ENCODE results near the gene TEX261.
A peak's percentile ranks its signal among the peaks of the same experiment; 100 is the strongest.

The TEX261 gene

DNA sequence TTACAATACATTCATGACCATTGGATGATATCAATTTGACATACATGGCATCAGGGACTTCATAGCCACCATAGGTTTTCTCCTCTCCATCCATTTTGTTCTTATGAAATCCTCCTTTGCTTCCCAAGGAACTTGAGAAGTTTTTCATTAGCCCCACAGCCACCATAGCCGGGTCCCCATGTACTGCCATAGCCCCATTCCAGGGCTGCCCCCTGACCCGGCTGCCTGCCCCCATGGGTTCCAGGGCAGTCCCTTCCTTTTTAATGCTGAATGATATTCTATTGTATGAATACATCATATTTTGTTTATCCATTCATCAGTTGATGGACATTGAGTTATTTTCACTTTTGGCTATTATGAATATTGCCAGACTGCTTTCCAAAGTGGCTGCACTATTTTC, 38.5 kb downstream of the TEX261 start:
- no peak for DNase-seq

DNA sequence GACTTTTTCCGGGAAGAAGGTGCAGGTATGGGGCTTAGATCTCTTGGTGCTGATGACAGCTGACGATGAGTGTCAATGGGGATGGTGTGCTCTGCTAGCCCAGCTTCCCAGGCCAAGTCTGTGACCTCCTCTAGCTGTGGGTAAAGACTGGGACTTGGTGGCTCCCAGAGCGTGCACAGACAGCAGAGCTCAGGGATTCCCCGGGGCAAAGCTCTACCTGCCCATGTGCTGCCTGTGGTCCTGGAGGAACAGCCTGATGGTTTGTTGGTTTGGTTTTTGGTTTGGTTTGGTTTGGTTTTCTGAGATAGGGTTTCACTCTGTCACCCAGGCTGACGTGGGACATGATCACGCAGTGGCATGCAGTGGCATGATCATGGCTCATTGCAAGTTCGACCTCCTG, 39.8 kb downstream of the TEX261 start:
- peak; percentile 8 for DNase-seq

GRCh38 chr2:70949086-70949485, 45.6 kb downstream of the TEX261 start:
- DNase-seq: no peak

DNA sequence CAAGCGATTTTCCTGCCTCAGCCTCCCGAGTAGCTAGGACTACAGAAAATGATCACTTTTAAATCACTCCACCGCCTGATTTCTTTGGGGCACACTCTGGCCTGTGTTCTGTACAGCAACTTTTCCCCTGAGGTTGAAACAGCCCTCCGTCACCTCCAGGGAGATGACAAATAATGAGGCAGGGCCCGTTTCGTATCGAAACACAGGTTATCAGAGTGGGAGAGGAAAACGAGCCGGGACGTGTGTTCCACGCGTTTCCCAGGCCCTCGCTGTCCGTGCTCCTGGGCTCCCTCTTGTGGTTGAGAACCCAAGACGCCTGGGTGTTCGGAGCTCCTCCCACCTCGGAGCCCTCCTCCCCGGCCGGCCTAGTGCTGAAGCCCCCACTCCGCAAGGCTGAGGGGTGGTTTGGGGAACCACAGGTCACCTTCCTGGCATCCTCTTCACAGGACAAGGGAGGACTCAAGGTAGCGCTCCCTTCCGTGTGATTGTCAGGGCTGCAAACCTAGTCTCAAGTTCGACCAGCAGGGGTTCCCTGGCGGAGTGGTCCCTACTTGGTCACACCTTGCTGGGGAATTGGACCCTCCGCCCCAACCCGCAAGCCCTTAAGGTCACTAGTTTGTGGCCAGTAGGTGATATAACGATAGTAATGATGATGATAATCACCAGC, 46.2 kb downstream of the TEX261 start:
- peak; percentile 81 for DNase-seq

DNA sequence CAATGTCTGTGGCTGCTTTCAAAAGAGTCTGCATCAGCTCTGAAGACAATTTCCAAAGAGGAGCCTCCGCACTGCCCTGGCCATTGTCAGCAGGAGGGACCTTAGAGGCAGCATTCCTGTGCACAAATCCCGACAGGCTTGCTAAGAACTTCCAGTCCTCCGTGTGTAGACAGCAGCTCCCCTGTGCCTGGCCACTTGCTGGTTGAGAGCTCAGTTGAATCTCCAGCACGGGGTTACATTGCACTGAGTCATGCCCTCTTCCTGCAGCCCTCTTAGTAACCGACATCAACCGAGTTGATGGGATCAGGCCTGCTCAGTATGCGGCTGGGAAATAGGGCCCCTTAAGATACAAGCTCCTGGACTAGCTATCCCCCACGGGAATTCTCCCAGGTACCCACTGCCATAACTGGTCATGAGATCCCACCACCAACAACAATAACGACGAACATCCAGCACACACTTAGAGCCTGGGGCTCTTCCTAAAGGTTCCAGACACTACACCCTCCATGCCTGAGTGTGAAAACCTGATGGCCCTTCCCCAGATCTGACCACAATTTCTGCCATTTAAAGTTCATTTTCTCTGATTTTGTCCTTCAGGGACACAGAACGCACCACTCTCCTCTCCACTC, 47.0 kb downstream of the TEX261 start:
- DNase-seq: no peak

DNA sequence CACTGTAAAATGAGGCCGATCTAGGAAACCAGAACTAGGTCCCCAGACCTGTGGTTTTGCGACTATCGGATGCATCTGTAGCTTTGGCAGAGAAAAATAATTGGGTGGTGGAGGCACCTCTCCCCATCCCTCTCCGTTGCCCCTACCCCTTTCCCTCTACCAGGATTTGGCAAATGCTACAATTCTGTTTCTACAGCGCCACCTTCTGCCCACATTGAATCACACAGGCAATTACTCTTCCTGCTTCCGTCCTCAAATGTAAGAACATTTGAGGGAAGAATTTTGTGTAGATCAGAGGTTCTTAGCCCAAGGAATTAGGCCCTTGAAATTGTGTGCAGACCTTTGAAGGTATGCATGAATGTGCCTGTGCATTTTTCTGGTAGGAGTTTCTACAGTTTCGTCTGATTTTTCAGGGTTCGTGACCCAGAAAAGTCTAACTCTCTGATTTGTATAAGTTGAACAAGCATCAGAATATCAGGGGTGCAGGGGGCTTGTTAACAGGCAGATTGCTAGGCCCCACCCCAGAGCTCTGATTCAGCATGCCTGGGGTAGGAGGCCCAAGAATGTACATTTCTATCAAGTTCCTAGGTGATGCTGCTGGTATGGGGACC, 47.7 kb downstream of the TEX261 start:
- peak; percentile 62 for DNase-seq

DNA sequence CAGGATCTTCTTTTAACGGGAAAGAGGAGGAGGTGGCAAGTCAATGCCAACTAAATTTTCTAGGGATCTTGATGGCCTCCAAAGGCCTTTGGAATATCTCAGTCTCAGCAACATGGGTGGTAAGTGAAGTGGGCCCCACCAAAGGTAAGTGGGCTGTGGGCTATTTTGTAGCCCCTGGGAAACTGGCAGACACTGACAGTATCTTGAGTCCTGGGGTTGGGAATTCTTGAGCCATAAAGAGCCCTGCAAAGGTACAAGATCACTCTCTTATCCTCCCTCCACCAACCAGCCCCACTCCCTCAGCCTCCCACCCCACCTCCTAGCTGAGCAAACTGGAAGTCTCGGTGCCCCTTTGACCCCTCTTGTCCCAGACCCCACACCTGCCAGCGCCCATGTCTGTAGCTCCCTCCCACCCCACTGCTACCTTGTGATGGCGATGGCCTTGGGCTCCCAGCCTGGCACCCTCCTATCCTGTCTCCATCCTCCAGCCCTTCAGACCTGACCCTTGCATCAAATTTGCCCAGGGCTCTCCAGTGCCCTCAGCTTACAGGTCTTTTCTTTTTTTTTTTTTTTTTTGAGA, 50.5 kb downstream of the TEX261 start:
- peak; percentile 6 for DNase-seq

DNA sequence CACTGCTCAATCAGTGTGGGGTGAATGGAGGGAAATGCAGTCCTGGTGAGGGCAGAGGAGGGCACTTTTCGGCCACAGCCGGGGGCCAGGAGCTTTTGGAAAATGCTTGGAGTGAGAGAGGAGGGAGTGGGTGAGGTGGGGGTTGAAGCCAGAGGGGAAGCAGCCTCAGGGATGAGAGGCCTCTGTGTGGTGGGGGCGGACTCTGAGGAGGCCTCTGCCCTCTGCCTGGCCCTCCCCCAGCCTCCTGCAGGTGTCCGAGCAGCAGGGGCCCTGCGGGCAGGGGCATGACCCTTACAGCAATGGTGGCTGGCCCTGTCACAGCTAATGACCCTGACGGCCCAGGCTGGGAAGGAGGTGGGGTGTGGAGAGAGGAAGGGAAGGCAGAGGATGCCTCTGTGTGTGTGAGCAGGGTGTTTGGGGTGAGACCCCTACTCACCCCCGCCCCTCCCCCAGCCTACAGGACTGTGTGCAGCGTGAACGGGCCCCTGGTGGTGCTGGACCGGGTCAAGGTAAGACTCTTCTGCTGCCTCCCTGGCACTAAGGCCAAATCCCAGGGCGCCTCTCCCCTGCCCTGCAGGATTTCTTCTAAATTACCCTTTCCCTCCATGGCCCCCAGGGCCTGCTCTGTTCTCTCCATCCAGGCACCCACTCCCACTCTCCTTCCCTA, 51.3 kb downstream of the TEX261 start:
- DNase-seq: peak; percentile 7

DNA sequence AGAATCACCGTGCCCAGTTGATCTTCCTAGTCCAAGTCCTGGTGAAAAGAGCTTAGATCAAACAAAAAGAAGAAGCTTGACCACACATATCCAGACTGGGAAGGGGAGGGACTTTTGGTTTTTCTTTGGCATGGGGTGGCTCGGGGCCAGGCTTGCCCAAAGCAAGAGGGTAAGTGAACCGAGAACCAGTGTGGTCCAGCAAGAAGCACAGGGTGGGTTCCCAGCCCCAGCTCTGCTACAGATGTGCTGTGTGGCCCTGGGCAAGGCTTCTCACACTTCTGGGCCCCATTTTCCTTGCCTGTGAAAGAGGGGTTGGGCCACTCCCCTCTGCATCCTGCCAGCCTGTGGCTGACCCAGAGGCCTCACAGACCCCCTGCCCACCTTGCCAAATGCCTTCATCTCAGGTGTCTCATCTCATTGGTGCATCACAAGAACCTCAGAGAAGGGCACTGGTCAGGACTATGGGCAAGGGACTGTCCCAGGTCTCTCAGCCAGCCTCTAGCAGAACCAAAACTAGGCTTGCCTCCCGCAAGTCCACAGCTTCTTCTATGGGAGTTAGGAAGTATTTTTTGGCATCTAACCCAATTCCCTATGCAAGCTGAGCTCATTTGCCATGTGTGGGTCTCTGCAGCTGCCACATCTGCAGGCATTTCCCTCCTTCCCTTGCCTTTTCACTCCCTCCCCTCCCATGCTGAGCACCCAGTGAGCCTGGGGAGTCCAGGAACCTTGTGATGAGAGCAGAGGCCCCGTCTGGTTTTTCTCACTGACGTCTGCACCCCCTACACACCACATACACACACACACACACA, 52.1 kb downstream of the TEX261 start:
- DNase-seq: no peak

DNA sequence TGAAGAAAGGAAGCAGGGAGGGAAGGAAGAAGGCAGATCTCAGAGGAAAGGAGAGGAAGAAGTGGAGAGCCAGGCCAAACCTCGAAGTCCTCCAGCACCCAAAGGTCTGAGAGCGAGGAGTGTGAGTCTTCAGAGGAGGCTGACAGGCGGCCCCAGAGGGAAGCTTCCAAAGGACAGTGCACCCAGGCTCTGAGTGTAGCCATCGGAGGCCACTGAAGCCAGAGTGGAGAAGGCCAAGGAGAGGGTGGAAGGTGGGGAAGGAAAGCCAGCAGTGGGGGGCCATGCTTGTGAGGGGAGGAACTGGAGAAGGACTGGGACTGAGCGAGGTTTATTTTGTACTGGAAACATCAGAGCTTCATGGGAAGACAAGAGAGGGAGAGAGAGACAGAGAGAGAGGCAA, 53.0 kb downstream of the TEX261 start:
- no peak for DNase-seq

DNA sequence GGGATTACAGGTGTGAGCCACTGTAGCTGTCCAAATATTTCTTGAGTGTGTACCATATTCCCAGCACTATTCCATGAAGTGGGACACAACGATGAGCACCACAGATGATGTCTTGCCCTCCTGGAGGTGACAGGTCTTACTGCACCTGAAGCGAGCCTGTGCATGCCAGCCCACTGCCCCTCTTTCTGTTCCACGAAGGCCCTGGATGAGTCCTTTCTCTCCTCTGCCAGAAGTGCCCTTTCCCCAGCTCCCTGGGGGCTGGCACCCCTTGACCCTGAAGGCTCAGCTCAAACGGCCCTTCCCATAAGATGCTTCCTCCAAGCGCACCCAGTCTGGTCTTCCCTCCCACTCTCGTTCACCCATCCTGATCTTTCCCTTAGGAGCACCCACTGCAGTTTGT, 53.5 kb downstream of the TEX261 start:
- DNase-seq: no peak

- no peak for DNase-seq
These were observed 54.7 kb downstream of the TEX261 start for GRCh38 chr2:70939839-70940580.

DNA sequence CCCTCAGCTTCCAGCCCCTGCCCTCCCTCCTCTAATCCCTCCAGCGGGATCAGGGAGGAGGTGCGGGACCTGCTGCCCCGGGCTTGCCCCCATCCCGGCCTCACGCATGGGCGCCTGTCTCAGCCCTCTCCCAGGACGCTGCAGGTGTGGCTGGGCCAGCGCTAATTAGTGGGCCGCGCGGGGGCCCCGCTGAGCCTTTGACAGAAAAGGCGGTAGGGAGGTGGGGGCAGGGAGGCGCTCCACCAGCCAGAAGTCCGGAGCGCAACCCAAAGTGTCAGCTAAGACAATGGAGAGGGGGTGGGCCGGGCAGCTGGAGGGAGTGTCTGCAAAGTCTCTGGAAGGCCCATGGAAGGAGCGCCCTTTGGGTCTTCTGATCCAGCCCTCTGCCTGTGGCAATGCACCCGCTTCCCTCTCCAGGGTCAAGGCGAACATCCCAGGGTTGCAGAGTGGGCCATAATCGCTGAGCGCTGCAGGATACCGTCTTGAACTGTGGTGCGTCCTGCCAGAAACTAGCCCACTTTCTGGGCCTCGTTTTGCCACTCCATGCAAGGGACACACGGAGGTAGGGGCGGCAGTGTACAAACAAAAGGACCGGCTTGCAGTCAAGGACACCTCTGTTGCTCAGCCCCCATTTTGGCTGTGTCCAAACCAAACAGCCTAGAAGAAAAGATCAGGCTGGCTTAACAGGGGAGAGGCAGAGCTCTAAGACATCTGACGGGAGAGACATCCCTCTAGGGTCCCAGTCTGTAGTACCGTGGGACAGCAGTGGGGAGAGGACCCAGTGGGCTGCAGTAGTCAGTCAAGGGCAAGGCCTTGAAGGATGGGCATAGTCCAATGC, 55.5 kb downstream of the TEX261 start:
- no peak for DNase-seq

- no peak for DNase-seq
These were observed 56.1 kb downstream of the TEX261 start for GRCh38 chr2:70938586-70938950.

- no peak for DNase-seq
These were observed 56.6 kb downstream of the TEX261 start for GRCh38 chr2:70937866-70938585.

DNA sequence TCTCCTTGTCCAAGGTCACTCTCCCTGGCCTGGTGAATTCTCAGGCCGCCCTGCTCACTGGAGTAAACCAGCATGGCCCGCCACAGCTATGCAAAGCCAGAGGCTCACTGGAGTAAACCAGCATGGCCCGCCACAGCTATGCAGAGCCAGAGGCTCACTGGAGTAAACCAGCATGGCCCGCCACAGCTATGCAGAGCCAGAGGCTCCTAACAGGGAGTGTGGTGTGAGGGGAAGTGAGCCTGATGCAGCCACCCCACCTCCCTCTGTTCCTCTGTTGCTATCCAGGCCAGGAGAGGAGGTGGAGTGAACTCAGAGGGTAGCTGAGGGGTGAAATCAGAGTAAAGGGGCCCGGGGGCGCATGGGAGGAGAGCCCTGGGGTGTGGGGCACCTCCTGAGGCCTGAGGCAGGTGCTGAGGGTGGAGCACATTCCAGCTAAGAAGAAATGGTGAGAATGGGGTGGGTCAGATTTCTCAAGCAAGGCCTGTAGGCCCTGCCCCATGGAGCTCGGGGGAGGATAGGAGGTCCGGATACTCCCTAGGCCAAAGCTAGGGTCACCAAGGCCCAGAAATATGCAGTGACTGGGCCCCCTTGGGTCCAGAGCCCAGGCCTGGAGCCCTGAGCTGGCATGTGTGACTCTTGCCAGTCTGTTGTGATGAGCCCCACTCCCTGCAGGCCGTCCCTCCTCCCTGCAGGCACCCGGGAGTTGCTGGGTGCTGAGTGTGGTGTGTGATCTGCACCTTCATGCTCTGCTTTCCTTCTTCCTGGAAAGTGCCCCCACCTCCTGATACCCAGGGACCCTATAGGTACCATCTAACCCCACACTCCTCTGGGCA, 57.5 kb downstream of the TEX261 start:
- DNase-seq: no peak

DNA sequence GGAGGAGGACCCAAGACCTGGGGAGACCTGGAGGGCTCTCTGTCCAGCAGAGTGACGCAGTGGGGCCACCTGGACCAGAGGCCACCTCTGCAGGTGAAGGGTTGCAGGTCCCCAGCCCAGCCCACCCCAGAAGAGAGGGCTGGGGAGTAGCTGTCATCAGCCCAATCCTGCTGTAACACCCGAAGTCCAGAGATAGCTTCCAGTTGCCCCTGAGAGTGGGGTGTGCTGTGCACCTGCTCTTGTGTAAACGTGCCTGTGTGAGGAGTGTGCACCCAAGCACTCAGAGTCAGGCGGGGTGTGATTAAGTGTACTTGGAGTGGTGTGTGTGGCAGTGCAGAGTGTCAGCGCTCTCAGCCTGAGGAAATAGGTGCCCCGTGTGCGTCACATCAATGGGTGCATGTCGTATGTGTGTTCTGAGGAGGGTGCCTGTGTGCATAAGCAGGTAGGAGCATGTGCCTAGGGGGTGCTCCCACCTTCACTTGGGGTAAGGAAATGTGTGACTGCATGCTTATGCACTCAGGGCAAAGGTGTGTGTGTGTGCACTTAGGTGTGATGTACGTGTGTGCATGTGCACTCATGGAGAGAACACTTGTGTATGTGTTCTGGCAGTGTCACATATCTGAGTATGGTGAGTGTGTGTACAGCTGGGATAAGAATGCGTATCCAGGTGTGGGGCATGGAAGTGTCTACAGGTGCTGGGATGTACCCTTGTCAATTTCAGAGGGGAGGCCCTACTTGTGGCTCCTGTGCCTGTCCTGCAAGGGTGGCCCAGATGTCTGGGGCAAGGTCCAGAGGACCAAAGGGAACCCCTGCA, 58.3 kb downstream of the TEX261 start:
- no peak for DNase-seq
